GM13976 (cell line): Measurements from ENCODE around the gene GPHN.

Source experiments
- DNase-seq: peaks from one replicate; pipeline ENCODE4 v3.0.0; 2012; ENCODE audit warnings: low spot score
- CTCF ChIP-seq: IDR thresholded peaks from 2 replicates; pipeline ENCODE4 v1.5.1; 2012; ENCODE audit warnings: borderline replicate concordance, mild to moderate bottlenecking; ENCODE audit not compliant: insufficient read depth; ENCODE audit errors: extremely low read depth, missing control alignments, control extremely low read depth
- in situ Hi-C: fragments of 300-500 bp; cut with MboI; formaldehyde crosslinking; loops from one replicate; pipeline ENCODE4 v1.12.0; 2022; ENCODE audit warnings: low sequenced_read_pairs, mixed read lengths, inconsistent platforms; ENCODE audit not compliant: unreplicated experiment

The GPHN gene

GRCh38 chr14:66758031-66758613 lies 250.2 kb downstream of the GPHN start:
- DNase-seq = no peak

DNA sequence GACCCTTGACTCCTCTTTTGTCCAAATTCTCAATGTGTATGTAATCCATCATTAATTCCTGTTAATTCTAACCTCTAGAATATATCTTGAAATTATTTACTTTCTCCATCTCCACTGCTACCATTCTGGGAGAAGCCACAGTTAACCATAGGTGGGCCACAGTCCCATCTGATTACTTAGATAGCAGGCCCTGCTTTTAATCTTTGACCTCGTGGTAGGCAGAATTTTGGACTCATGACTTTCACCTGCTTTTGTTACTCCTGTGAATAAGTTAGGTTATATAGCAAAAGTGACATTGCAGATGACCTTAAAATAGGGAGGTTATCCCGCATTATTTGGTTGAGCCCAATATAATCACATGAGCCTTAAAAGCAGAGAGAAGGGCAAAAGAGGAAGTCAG lies 264.2 kb downstream of the GPHN start:
- no peak for TF ChIP-seq CTCF
- in situ Hi-C loops = no loop called here
- DNase-seq = no peak

More at GRCh38 chr14:66758031-66758613, 250.2 kb downstream of the GPHN start:
- no peak for TF ChIP-seq CTCF
- in situ Hi-C loops = no loop called here

DNA sequence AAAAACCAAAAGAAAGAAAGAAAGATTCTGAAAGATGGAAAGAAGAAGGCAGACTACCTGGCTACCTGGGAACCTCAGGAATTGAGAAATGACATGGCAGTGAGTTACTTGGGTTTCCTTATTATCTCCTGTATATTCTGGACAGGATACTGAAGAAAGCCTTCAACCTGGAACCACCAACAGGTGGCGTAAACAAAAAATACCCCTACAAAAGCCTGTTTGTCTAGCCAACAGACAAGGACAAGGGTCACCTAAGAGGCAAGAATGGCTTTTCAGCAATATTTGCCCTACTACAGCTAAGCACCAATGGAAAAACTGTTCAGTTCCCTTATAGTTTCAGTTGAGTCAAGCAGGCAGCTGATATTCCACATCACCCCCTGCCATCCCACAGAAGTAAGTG lies 274.9 kb downstream of the GPHN start:
- DNase-seq = no peak
- TF ChIP-seq CTCF = no peak
- in situ Hi-C loops = no loop called here

DNA sequence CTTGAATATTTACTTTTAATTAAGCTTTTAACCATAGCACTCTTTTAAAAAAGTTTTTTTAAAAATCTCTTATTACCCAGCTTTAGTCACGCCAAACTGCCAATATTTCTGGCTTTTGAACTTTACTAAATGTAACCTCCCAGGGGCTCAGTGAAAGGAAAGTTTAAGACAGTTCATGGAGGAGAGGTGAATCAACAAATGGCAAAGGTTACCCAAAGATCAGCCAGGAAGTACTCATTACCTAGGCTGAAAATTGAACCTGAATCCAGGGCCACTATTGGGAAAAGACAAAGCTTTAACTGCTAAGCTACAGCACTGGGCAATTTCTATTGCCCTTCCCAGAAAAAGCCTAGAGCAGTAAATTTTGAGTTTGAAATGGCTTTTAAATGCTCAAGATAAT lies 282.2 kb downstream of the GPHN start:
- in situ Hi-C loops = no loop called here
- no peak for DNase-seq
- TF ChIP-seq CTCF = no peak

DNA sequence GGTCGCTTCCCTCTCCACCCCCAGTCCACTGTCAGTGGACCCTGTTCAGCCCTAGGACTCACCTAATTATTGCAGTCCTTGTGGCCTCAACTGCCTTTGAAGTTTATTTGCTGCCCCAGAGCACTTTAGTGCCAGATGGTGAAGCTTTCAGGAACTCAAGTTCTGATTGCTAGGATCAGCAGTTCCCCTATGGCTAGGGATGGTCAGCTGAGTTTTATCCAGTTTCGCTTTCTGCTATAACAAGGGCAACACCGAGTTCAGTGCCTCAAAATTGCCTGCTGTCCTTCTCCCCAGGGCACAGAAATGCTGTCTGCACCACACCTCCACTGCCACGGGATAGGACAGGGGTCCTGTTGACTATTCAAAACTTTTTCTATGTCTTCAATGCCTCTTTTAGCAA lies 295.0 kb downstream of the GPHN start:
- TF ChIP-seq CTCF = no peak
- no peak for DNase-seq

DNA sequence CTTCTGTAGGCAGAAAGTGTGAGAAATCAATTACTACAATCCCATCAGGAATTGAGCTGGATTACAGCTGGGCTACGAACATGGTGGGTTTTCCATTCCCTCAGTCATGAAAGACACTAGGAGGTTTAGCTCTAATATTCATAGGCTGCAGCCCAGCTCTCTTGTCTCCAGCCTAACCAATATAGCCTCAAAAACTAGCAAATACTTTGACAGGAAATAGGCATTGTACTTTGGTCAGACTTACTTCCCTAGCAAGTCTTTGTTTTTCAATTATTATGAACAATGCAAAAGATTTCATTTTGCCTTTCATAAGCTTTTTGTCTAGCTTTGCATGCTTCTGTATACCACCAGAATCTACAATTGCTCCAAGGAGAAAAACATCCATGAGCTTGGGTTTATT lies 296.2 kb downstream of the GPHN start:
- DNase-seq = no peak
- in situ Hi-C loops = no loop called here
- TF ChIP-seq CTCF = no peak

More for the DNA sequence above, 295.0 kb downstream of the GPHN start:
- in situ Hi-C loops = no loop called here
